22Rv1 (cell line): ENCODE data around the gene ODAD2.

ENCODE experiments used
- CTCF ChIP-seq: fragments of 450-650 bp; IDR thresholded peaks from 2 replicates; pipeline ENCODE4 v1.5.1; 2017; ENCODE audit warnings: mild to moderate bottlenecking
- ZFX ChIP-seq: fragments of 450-650 bp; IDR thresholded peaks from 2 replicates; pipeline ENCODE4 v1.6.1; 2017; ENCODE audit warnings: antibody characterized with exemption, borderline replicate concordance

GRCh38 chr10:27911011-27911410 is 87.9 kb downstream of the ODAD2 start:
- TF ChIP-seq CTCF (no peak), ZFX (no peak)
